Fibroblast of lung (primary cell): Measurements from ENCODE around the gene HILPDA. TPM values are rescaled to one million over a fixed set of nuclear protein-coding genes. Genes with fewer than 3 reads are reported as not detected.

Source experiments
- DNase-seq, 2 donors: peaks; one replicate each; pipeline versions ENCODE4 v3.0.0 to v3.0.0-alpha.2; 2010; ENCODE audit warnings: low read depth in 2 of 2
- H2AFZ ChIP-seq: 2 replicates; pipeline ENCODE4 v1.5.1; 2012; ENCODE audit warnings: low read length, control low read depth, inconsistent platforms
- H3K27ac ChIP-seq: 2 replicates; pipeline ENCODE4 v1.5.1; 2011; ENCODE audit warnings: low read length, control low read depth; ENCODE audit not compliant: insufficient read depth
- H3K27me3 ChIP-seq: 2 replicates; pipeline ENCODE4 v1.5.1; 2011; ENCODE audit warnings: mild to moderate bottlenecking, low read length; ENCODE audit not compliant: control insufficient read depth, insufficient read depth
- H3K36me3 ChIP-seq: 2 replicates; pipeline ENCODE4 v1.5.1; 2011; ENCODE audit warnings: low read length; ENCODE audit not compliant: control insufficient read depth, insufficient read depth
- H3K4me1 ChIP-seq: 2 replicates; pipeline ENCODE4 v1.5.1; 2011; ENCODE audit warnings: low read length; ENCODE audit not compliant: control insufficient read depth, insufficient read depth; ENCODE audit errors: extremely low read depth
- H3K4me2 ChIP-seq: 2 replicates; pipeline ENCODE4 v1.5.1; 2011; ENCODE audit warnings: low read length, control low read depth; ENCODE audit not compliant: insufficient read depth; ENCODE audit errors: extremely low read depth
- H3K4me3 ChIP-seq, 4 experiments: fragments of 200-600 bp in 1 of 4; sonication (generic) in 1 of 4; replicated peaks in 1 of 4; 2 replicates each; pipeline ENCODE4 v1.5.1; 2011 to 2016; ENCODE audit warnings: low read length in 4 of 4, low read depth in 3 of 4, mild to moderate bottlenecking in 3 of 4, control low read depth in 2 of 4, inconsistent platforms in 1 of 4, mixed read lengths in 1 of 4; ENCODE audit not compliant: insufficient read depth in 1 of 4; ENCODE audit errors: control extremely low read depth in 1 of 4
- H3K79me2 ChIP-seq: 2 replicates; pipeline ENCODE4 v1.5.1; 2012; ENCODE audit warnings: mild to moderate bottlenecking, low read length, inconsistent platforms; ENCODE audit not compliant: control insufficient read depth, insufficient read depth
- H3K9ac ChIP-seq: 2 replicates; pipeline ENCODE4 v1.5.1; 2011; ENCODE audit warnings: mild to moderate bottlenecking, low read length, control low read depth; ENCODE audit not compliant: insufficient read depth
- H3K9me3 ChIP-seq: 2 replicates; pipeline ENCODE4 v1.5.1; 2012; ENCODE audit warnings: low read depth, low read length; ENCODE audit not compliant: control insufficient read depth, insufficient read depth
- H4K20me1 ChIP-seq: 2 replicates; pipeline ENCODE4 v1.5.1; 2011; ENCODE audit warnings: low read length; ENCODE audit not compliant: control insufficient read depth, insufficient read depth; ENCODE audit errors: extremely low read depth
- CTCF ChIP-seq, 2 donors: IDR thresholded peaks in 1 of 2; conservative IDR thresholded peaks in 1 of 2; 1 replicate in 1 of 2; 2 replicates in 1 of 2; pipeline ENCODE4 v1.5.1; 2011 to 2012; ENCODE audit warnings: low read length in 2 of 2, control low read depth in 1 of 2, inconsistent platforms in 1 of 2, low read depth in 1 of 2, mild to moderate bottlenecking in 1 of 2
- EZH2 ChIP-seq: IDR thresholded peaks from 2 replicates; pipeline ENCODE4 v1.5.1; 2012; ENCODE audit warnings: low read length, control low read depth, mild to moderate bottlenecking; ENCODE audit errors: missing control alignments
- polyA plus RNA-seq, 2 donors: library from polyadenylated mRNA; depleted of rRNA in 1 of 2; stranded (reverse) in 1 of 2; unstranded in 1 of 2; fragments of >200 nt; gene quantifications; 2 replicates each; pipeline ENCODE4 v1.2.1, GENCODE V29; 2011 to 2012; ENCODE audit warnings: missing spikeins in 1 of 2
- total RNA-seq: library from RNA; depleted of rRNA; stranded (reverse); fragments of >200 nt; gene quantifications from 2 replicates; pipeline ENCODE4 v1.2.1, GENCODE V29; 2014

The HILPDA gene
- total and polyA plus RNA-seq, 2 donors (not counting 1 experiment from before 2014, with no cell fraction given) = 17.7 to 20.1 TPM

- Histone ChIP-seq H3K4me2 (no peak overlapping the region), H4K20me1 (no peaks in the 10 kb centered on the region), H3K9ac (no peak overlapping the region), H3K9me3 (no peaks in the 10 kb centered on the region), H3K79me2 (peaks cover 2% of the 10 kb centered on the region), H3K4me3 (no peak overlapping the region), H2AFZ (no peak overlapping the region), H3K27ac (no peak overlapping the region), H3K27me3 (peaks cover 2% of the 10 kb centered on the region), H3K36me3 (no peaks in the 10 kb centered on the region), H3K4me1 (peaks cover 13% of the 10 kb centered on the region)
- TF ChIP-seq EZH2 = no peak
- no peak for TF ChIP-seq CTCF (conservative IDR thresholded peaks at IDR 0.05 in 1 of 2, IDR thresholded peaks at IDR 0.05 in 1 of 2; ENCODE audit: low read depth in 1 of 2, low read length in 2 of 2)
- DNase-seq = no peak
Observed at GRCh38 chr7:128450913-128451312, 4.8 kb upstream of the HILPDA start.

- TF ChIP-seq EZH2 = no peak
- TF ChIP-seq CTCF (conservative IDR thresholded peaks at IDR 0.05 in 1 of 2, IDR thresholded peaks at IDR 0.05 in 1 of 2; ENCODE audit: low read depth in 1 of 2, low read length in 2 of 2) = no peak
- DNase-seq = no peak
- H3K4me2 ChIP-seq = no peak overlapping the region
- no peaks in the 10 kb centered on the region for H4K20me1 ChIP-seq
- H3K9ac ChIP-seq = no peak overlapping the region
- peaks cover 16% of the 10 kb centered on the region for H3K4me1 ChIP-seq
- peaks cover 2% of the 10 kb centered on the region for H3K36me3 ChIP-seq
- no peaks in the 10 kb centered on the region for H3K27me3 ChIP-seq
- peaks cover 16% of the 10 kb centered on the region for H3K79me2 ChIP-seq
- no peak overlapping the region for H2AFZ ChIP-seq
- H3K9me3 ChIP-seq = no peaks in the 10 kb centered on the region
- no peak overlapping the region for H3K27ac ChIP-seq
- no peak overlapping the region for H3K4me3 ChIP-seq
Observed at GRCh38 chr7:128452552-128452951, 3.1 kb upstream of the HILPDA start.

- Histone ChIP-seq H3K27ac (peak overlapping the region; percentile 89), H3K4me3 (peak overlapping the region in 3 of 4 experiments; percentile 14 to 29 (median 27))
Observed at GRCh38 chr7:128453836-128454804, 1.6 kb upstream of the HILPDA start.

More at GRCh38 chr7:128453836-128454804, 1.6 kb upstream of the HILPDA start:
- H3K36me3 ChIP-seq = peaks cover 2% of the 10 kb centered on the region
- no peaks in the 10 kb centered on the region for H3K9me3 ChIP-seq
- peak overlapping the region; percentile 80 for H2AFZ ChIP-seq
- H4K20me1 ChIP-seq = no peaks in the 10 kb centered on the region
- DNase-seq = peak; percentile 91 to 96
- H3K79me2 ChIP-seq = peaks cover 20% of the 10 kb centered on the region
- peaks cover 19% of the 10 kb centered on the region for H3K4me1 ChIP-seq
- H3K4me2 ChIP-seq = peak overlapping the region; percentile 78
- no peak for TF ChIP-seq CTCF (conservative IDR thresholded peaks at IDR 0.05 in 1 of 2, IDR thresholded peaks at IDR 0.05 in 1 of 2; ENCODE audit: low read depth in 1 of 2, low read length in 2 of 2)
- no peak for TF ChIP-seq EZH2
- H3K9ac ChIP-seq = no peak overlapping the region
- H3K27me3 ChIP-seq = no peaks in the 10 kb centered on the region
